ENCODE results near the gene GPR146.
"Not testable (repeated sequence)": the region's sequence is repeated elsewhere in the genome, so short reads cannot be mapped to it uniquely, and the experiment has no call there.

The GPR146 gene

GRCh38 chr7:1027242-1028043 is 16.9 kb upstream of the GPR146 start:
- no peak for DNase-seq

- DNase-seq: peak; percentile 83
Observed at GRCh38 chr7:1028044-1028770, 16.1 kb upstream of the GPR146 start.

GRCh38 chr7:1028775-1029636 is 15.3 kb upstream of the GPR146 start:
- peak; percentile 66 for DNase-seq

- no peak for DNase-seq
Observed at GRCh38 chr7:1029637-1030443, 14.5 kb upstream of the GPR146 start.

- DNase-seq: no peak
Observed at GRCh38 chr7:1030444-1031070, 13.8 kb upstream of the GPR146 start.

- no peak for DNase-seq
Observed at GRCh38 chr7:1031716-1032455, 12.5 kb upstream of the GPR146 start.

GRCh38 chr7:1032536-1033181 is 11.7 kb upstream of the GPR146 start:
- no peak for DNase-seq

- DNase-seq: no peak
Observed at GRCh38 chr7:1033546-1034145, 10.7 kb upstream of the GPR146 start.

GRCh38 chr7:1034769-1035168 is 9.6 kb upstream of the GPR146 start:
- DNase-seq: not testable (repeated sequence)

- DNase-seq: not testable (repeated sequence)
Observed at GRCh38 chr7:1036164-1036928, 8.0 kb upstream of the GPR146 start.

- DNase-seq: not testable (repeated sequence)
Observed at GRCh38 chr7:1040233-1040632, 4.1 kb upstream of the GPR146 start.

- no peak for DNase-seq
Observed at GRCh38 chr7:1040790-1041189, 3.6 kb upstream of the GPR146 start.

- DNase-seq: no peak
Observed at GRCh38 chr7:1041551-1042491, 2.5 kb upstream of the GPR146 start.

GRCh38 chr7:1042492-1042833 is 1.9 kb upstream of the GPR146 start:
- no peak for DNase-seq

- no peak for DNase-seq
Observed at GRCh38 chr7:1043552-1044188, 676 bp upstream of the GPR146 start.

- no peak for DNase-seq
Observed at GRCh38 chr7:1045069-1046063, 1.0 kb downstream of the GPR146 start.
